Tibial nerve (tissue), 4 donors: ENCODE results near the gene AURKAIP1.

Experiments used
- CTCF ChIP-seq, 5 experiments: fragments of 200-600 bp in 3 of 5; fragments of 450-650 bp in 2 of 5; sonication (generic) in 3 of 5; IDR thresholded peaks; one replicate each; pipeline ENCODE4 v1.5.1; 2016 to 2019; ENCODE audit warnings: antibody characterized with exemption in 5 of 5, mild to moderate bottlenecking in 3 of 5, moderate library complexity in 2 of 5
- EP300 ChIP-seq, 2 donors: sonication (generic); formaldehyde crosslinking; IDR thresholded peaks; one replicate each; pipeline ENCODE4 v1.6.1; 2017; ENCODE audit warnings: antibody characterized with exemption in 2 of 2, mild to moderate bottlenecking in 1 of 2
- POLR2A ChIP-seq, 2 donors: fragments of 450-650 bp; IDR thresholded peaks; one replicate each; pipeline ENCODE4 v1.6.1; 2017; ENCODE audit warnings: antibody characterized with exemption in 2 of 2, mild to moderate bottlenecking in 2 of 2, moderate library complexity in 2 of 2

- TF ChIP-seq CTCF (IDR thresholded peaks at IDR 0.05) (no peak), POLR2A (IDR thresholded peaks at IDR 0.05) (no peak), EP300 (IDR thresholded peaks at IDR 0.05) (no peak)
Observed at GRCh38 chr1:1356796-1357401, 18.1 kb downstream of the AURKAIP1 start.
